ENCODE data around the gene ZNF878. TPM values are rescaled to one million over a fixed set of nuclear protein-coding genes. Genes with fewer than 3 reads are reported as not detected.
"Not testable (repeated sequence)": the region's sequence is repeated elsewhere in the genome, so short reads cannot be mapped to it uniquely, and the experiment has no call there.

ZNF878 gene
- not detected in 2 replicates for total RNA-seq (2014; rRNA removed; shearing (Covaris generic))
- 0.06 TPM in 1 of 2 replicates, not detected in the other for polyA plus RNA-seq (2015; cell fraction: cytosol; rRNA removed)
- polyA plus RNA-seq (2015; cell fraction: nucleus; rRNA removed) = not detected in 2 replicates

- DNase-seq (ENCODE audit: low read depth) = no peak
Measured at GRCh38 chr19:12052497-12053169, at the start of gene ZNF878. ZNF878 (minus strand) TSS chr19:12052961; CDS start chr19:12052801, 160 bp downstream.

GRCh38 chr19:12098040-12098439, 45.3 kb upstream of the ZNF878 start:
- DNase-seq (ENCODE audit: low read depth) = no peak

GRCh38 chr19:12095111-12095790, 42.5 kb upstream of the ZNF878 start:
- no peak for DNase-seq (ENCODE audit: low read depth)

GRCh38 chr19:12093777-12094176, 41.0 kb upstream of the ZNF878 start:
- DNase-seq (ENCODE audit: low read depth) = no peak

- no peak for DNase-seq (ENCODE audit: low read depth)
Measured at GRCh38 chr19:12092956-12093355, 40.2 kb upstream of the ZNF878 start.

GRCh38 chr19:12092065-12092867, 39.5 kb upstream of the ZNF878 start:
- DNase-seq (ENCODE audit: low read depth) = peak; percentile 67

- DNase-seq (ENCODE audit: low read depth) = peak; percentile 28
Measured at GRCh38 chr19:12090807-12091206, 38.0 kb upstream of the ZNF878 start.

GRCh38 chr19:12085074-12085818, 32.5 kb upstream of the ZNF878 start:
- DNase-seq (ENCODE audit: low read depth) = no peak

- not testable (repeated sequence) for DNase-seq (ENCODE audit: low read depth)
Measured at GRCh38 chr19:12083336-12083735, 30.6 kb upstream of the ZNF878 start.

- no peak for DNase-seq (ENCODE audit: low read depth)
Measured at GRCh38 chr19:12077375-12077774, 24.6 kb upstream of the ZNF878 start.

GRCh38 chr19:12076331-12076730, 23.6 kb upstream of the ZNF878 start:
- DNase-seq (ENCODE audit: low read depth) = not testable (repeated sequence)

- DNase-seq (ENCODE audit: low read depth) = no peak
Measured at GRCh38 chr19:12075538-12076139, 22.9 kb upstream of the ZNF878 start.

GRCh38 chr19:12064590-12065538, 12.1 kb upstream of the ZNF878 start, which contains the start of gene ZNF844:
ZNF844 (plus strand) TSS chr19:12064731; CDS start chr19:12064874, 143 bp downstream.
- DNase-seq (ENCODE audit: low read depth) = no peak

- DNase-seq (ENCODE audit: low read depth) = no peak
Measured at GRCh38 chr19:12055784-12056183, 3.0 kb upstream of the ZNF878 start.

- DNase-seq (ENCODE audit: low read depth) = no peak
Measured at GRCh38 chr19:12052091-12052496, 667 bp downstream of the ZNF878 start.

- no peak for DNase-seq (ENCODE audit: low read depth)
Measured at GRCh38 chr19:12047868-12048267, 4.9 kb downstream of the ZNF878 start.

GRCh38 chr19:12043752-12044422, 8.9 kb downstream of the ZNF878 start:
- no peak for DNase-seq (ENCODE audit: low read depth)

- no peak for DNase-seq (ENCODE audit: low read depth)
Measured at GRCh38 chr19:12042893-12043292, 9.9 kb downstream of the ZNF878 start.

All from HT1080 (cell line).